Esophagus squamous epithelium (tissue), 5 donors: ENCODE data around the gene HHIPL1. TPM values are rescaled to one million over a fixed set of nuclear protein-coding genes. Genes with fewer than 3 reads are reported as not detected.
"Not testable (repeated sequence)": the region's sequence is repeated elsewhere in the genome, so short reads cannot be mapped to it uniquely, and the experiment has no call there.

ENCODE experiments used
- DNase-seq: peaks from one replicate; lab custom pipeline; 2025; lab: John Stamatoyannopoulos, UW
- H3K27ac ChIP-seq, 4 donors: fragments of 200-600 bp; sonication (generic); one replicate each; pipeline ENCODE4 v1.5.1; 2016 to 2019; ENCODE audit warnings: mild to moderate bottlenecking in 1 of 4
- H3K27me3 ChIP-seq, 4 donors: fragments of 200-600 bp; sonication (generic); 1 replicate in 3 of 4; 2 replicates in 1 of 4; pipeline versions ENCODE4 v1.5.1 to v1.6.0; 2017 to 2021; ENCODE audit warnings: antibody characterized with exemption in 1 of 4
- H3K36me3 ChIP-seq, 3 donors: fragments of 200-600 bp; sonication (generic); one replicate each; pipeline ENCODE4 v1.5.1; 2016 to 2019
- H3K4me1 ChIP-seq, 3 donors: fragments of 200-600 bp; sonication (generic); one replicate each; pipeline ENCODE4 v1.5.1; 2017 to 2019
- H3K4me3 ChIP-seq, 4 donors: fragments of 200-600 bp; sonication (generic); 1 replicate in 3 of 4; 2 replicates in 1 of 4; pipeline ENCODE4 v1.5.1; 2016 to 2019; ENCODE audit warnings: mild to moderate bottlenecking in 2 of 4, moderate library complexity in 1 of 4
- H3K9me3 ChIP-seq, 3 donors: fragments of 200-600 bp; sonication (generic); one replicate each; pipeline ENCODE4 v1.5.1; 2016 to 2019
- CTCF ChIP-seq, 6 experiments: fragments of 450-650 bp in 4 of 6; fragments of 200-600 bp in 2 of 6; sonication (generic) in 2 of 6; IDR thresholded peaks; one replicate each; pipeline ENCODE4 v1.5.1; 2016 to 2019; ENCODE audit warnings: antibody characterized with exemption in 6 of 6, mild to moderate bottlenecking in 4 of 6, moderate library complexity in 4 of 6
- POLR2A ChIP-seq, 4 donors: fragments of 450-650 bp; IDR thresholded peaks; one replicate each; pipeline ENCODE4 v1.6.1; 2017; ENCODE audit warnings: antibody characterized with exemption in 4 of 4, mild to moderate bottlenecking in 4 of 4, moderate library complexity in 3 of 4
- WGBS, 2 donors: methylation state at CpG; one replicate each; pipeline ENCODE4 v1.1.5; 2018; 5-methylcytosine and 5-hydroxymethylcytosine counted together
- intact Hi-C: fragments of 100-400 bp; cut with DNase I; formaldehyde crosslinking; loops from one replicate; pipeline ENCODE4 v1.15.0; 2022
- total RNA-seq, 4 donors: library from RNA; depleted of rRNA; stranded (reverse); fragments of >200 nt; gene quantifications; one replicate each; pipeline ENCODE4 v1.1.0, GENCODE V29; 2016
- donor health status: DM: yes; HTN: yes; CAD: no.

HHIPL1 gene
- total RNA-seq, 4 donors from 2014 or later: 0.22 to 1.3 (median 0.59) TPM; not detected in 1

DNA sequence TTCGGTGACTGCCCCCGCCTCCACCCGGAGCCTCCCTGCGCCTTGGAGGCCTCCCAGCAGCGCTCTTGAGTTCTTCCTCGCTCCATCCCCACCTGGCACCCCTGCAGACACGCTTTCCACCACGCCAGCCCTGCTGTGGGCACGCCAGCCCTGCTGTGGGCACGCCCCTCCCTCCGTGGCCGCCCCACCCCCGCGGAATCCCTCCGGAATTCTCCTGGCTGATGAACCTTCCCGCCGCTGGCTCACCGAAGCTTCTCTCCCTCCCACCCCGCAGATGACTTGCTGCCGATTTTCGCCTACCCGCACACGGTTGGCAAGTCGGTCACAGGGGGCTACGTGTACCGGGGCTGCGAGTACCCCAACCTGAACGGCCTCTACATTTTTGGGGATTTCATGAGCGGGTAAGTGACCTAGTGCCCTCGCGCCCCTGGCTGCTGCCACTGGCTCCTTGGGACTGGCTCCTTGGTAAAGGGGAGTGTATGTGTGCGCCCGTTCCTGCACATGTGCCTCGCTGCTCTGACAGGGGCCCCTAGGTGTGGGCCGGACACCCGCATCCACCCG lies 15.2 kb downstream of the HHIPL1 start:
- DNase-seq: no peak
- H3K27ac ChIP-seq: no peak overlapping the region
- H3K36me3 ChIP-seq: no peaks in the 10 kb centered on the region
- intact Hi-C loops: no loop called here
- peaks cover 2 to 76% (median 6%) of the 10 kb centered on the region in 4 donors for H3K27me3 ChIP-seq
- peak overlapping the region in 2 of 4 donors; percentile 19 to 47 for H3K4me3 ChIP-seq
- peaks cover 0 to 14% (median 0%) of the 10 kb centered on the region in 3 donors for H3K4me1 ChIP-seq
- H3K9me3 ChIP-seq: no peaks in the 10 kb centered on the region
- WGBS, 2 donors: 22 to 25% methylated on average over 9 to 16 of the region's 37 CpGs
- TF ChIP-seq POLR2A (IDR thresholded peaks at IDR 0.05) (no peak), CTCF (IDR thresholded peaks at IDR 0.05) (no peak)

GRCh38 chr14:99660794-99661193 lies 15.9 kb downstream of the HHIPL1 start:
- intact Hi-C loops: no loop called here
- no peak for DNase-seq
- TF ChIP-seq CTCF (IDR thresholded peaks at IDR 0.05) (no peak), POLR2A (IDR thresholded peaks at IDR 0.05) (no peak)
- no peaks in the 10 kb centered on the region for H3K9me3 ChIP-seq
- 86% methylated on average over 4 of the region's 4 CpGs; no CpG with 5 or more reads in 1 of the 2 donors for WGBS, 2 donors
- peaks cover 0 to 14% (median 0%) of the 10 kb centered on the region in 3 donors for H3K4me1 ChIP-seq
- no peak overlapping the region for H3K27ac ChIP-seq
- H3K4me3 ChIP-seq: no peak overlapping the region
- no peaks in the 10 kb centered on the region for H3K36me3 ChIP-seq
- H3K27me3 ChIP-seq: peaks cover 2 to 69% (median 6%) of the 10 kb centered on the region in 4 donors

GRCh38 chr14:99661206-99661605 lies 16.3 kb downstream of the HHIPL1 start:
- peaks cover 0 to 14% (median 0%) of the 10 kb centered on the region in 3 donors for H3K4me1 ChIP-seq
- H3K27ac ChIP-seq, DNase-seq, H3K4me3 ChIP-seq, intact Hi-C loops, H3K36me3 ChIP-seq, H3K9me3 ChIP-seq: not testable (repeated sequence)
- peaks cover 2 to 65% (median 6%) of the 10 kb centered on the region in 4 donors for H3K27me3 ChIP-seq

DNA sequence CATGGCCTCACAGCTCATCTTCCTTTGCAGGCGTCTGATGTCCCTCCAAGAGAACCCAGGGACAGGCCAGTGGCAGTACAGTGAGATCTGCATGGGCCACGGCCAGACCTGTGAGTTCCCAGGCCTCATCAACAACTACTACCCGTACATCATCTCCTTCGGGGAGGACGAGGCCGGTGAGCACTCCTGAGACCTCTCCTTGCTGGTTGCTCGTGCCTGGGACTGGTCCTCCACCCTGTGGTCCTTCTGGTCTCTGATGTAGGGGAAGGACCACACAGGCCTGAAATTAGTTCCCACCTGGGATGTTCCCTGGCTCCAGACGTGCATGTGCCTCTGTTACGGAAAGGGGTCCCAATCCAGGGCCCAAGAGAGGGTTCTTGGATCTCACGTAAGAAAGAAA lies 17.9 kb downstream of the HHIPL1 start:
- Histone ChIP-seq H3K27me3 (peaks cover 2 to 52% (median 6%) of the 10 kb centered on the region in 4 donors), H3K4me1 (peaks cover 0 to 14% (median 0%) of the 10 kb centered on the region in 3 donors), H3K4me3 (no peak overlapping the region), H3K36me3 (no peaks in the 10 kb centered on the region), H3K9me3 (no peaks in the 10 kb centered on the region), H3K27ac (no peak overlapping the region)
- TF ChIP-seq CTCF (IDR thresholded peaks at IDR 0.05): no peak
- intact Hi-C loops: no loop called here
- DNase-seq: no peak
- 77 to 91% methylated on average over 5 to 9 of the region's 10 CpGs for WGBS, 2 donors

DNA sequence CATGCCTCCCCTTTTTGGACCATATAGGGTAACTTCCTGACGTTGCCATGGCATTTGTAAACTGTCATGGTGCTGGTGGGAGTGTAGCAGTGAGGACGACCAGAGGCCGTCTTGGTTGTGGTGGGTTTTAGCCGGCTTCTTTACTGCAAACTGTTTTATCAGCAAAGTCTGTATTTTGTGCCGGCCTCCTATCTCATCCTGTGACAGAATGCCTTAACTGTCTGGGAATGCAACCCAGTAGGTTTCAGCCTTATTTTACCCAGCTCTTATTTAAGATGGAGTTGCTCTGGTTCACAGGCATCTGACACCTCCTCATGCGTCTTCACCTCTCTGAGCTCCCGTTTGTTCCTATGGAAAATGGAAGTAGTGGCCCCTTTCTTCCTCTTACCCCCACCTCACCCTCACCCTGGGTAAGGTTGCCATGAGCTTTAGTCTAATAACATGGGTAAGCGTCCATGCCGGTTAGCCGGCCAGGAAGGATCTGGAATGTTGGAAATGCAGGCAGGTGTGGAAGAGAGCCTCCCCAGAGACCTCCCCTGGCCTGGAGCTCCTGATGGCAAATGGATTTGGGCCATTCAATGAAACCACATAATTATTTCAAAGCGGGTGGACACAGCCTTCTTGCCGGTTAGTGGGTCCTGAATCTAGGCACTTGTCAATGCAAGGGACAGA lies 18.6 kb downstream of the HHIPL1 start:
- intact Hi-C loops: no loop called here
- peaks cover 0 to 14% (median 0%) of the 10 kb centered on the region in 3 donors for H3K4me1 ChIP-seq
- peaks cover 0 to 2% (median 0%) of the 10 kb centered on the region in 3 donors for H3K36me3 ChIP-seq
- no peak overlapping the region for H3K27ac ChIP-seq
- no peak for TF ChIP-seq POLR2A (IDR thresholded peaks at IDR 0.05)
- TF ChIP-seq CTCF (IDR thresholded peaks at IDR 0.05): no peak
- no peaks in the 10 kb centered on the region for H3K9me3 ChIP-seq
- H3K27me3 ChIP-seq: peaks cover 2 to 45% (median 6%) of the 10 kb centered on the region in 4 donors
- no peak for DNase-seq
- no peak overlapping the region for H3K4me3 ChIP-seq
- 78 to 83% methylated on average over 8 to 12 of the region's 12 CpGs for WGBS, 2 donors
